MM.1S (cell line): ENCODE data around the gene LEUTX.

ENCODE experiments used
- DNase-seq: peaks from one replicate; pipeline ENCODE4 v3.0.0-alpha.2; 2015
- H2AFZ ChIP-seq: fragments of 300-600 bp; sonication (generic); 2 replicates; pipeline ENCODE4 v1.6.0; 2016; ENCODE audit warnings: antibody characterized with exemption, low read length
- H3F3A ChIP-seq: fragments of 300-600 bp; sonication (generic); 2 replicates; pipeline ENCODE4 v1.6.1; 2016; ENCODE audit warnings: mild to moderate bottlenecking, antibody characterized with exemption, low read length, moderate library complexity, mixed read lengths; ENCODE audit not compliant: insufficient read depth
- H3K27ac ChIP-seq: fragments of 300-600 bp; sonication (generic); 2 replicates; pipeline ENCODE4 v1.5.1; 2016; ENCODE audit warnings: mild to moderate bottlenecking, low read length
- H3K27me3 ChIP-seq: fragments of 300-600 bp; sonication (generic); replicated peaks from 2 replicates; pipeline ENCODE4 v1.6.0; 2016; ENCODE audit warnings: low read length; ENCODE audit not compliant: insufficient read depth
- H3K36me3 ChIP-seq: fragments of 300-600 bp; sonication (generic); replicated peaks from 2 replicates; pipeline ENCODE4 v1.6.1; 2016; ENCODE audit warnings: mild to moderate bottlenecking, low read length, mixed read lengths; ENCODE audit not compliant: insufficient read depth
- H3K4me1 ChIP-seq: fragments of 300-600 bp; sonication (generic); 2 replicates; pipeline ENCODE4 v1.6.1; 2016; ENCODE audit warnings: low read length, mixed read lengths
- H3K4me2 ChIP-seq: fragments of 300-600 bp; sonication (generic); 2 replicates; pipeline ENCODE4 v1.6.0; 2016; ENCODE audit warnings: low read depth, low read length
- H3K4me3 ChIP-seq: fragments of 300-600 bp; sonication (generic); 2 replicates; pipeline ENCODE4 v1.5.1; 2016; ENCODE audit warnings: low read length, mixed read lengths
- H3K79me2 ChIP-seq: fragments of 300-600 bp; sonication (generic); 2 replicates; pipeline ENCODE4 v1.6.1; 2016; ENCODE audit warnings: mixed run types, low read length, mixed read lengths
- H3K9ac ChIP-seq: fragments of 300-600 bp; sonication (generic); 2 replicates; pipeline ENCODE4 v1.6.1; 2016; ENCODE audit warnings: low read length, mixed read lengths
- H3K9me2 ChIP-seq: fragments of 300-600 bp; sonication (generic); replicated peaks from 2 replicates; pipeline ENCODE4 v1.6.1; 2016; ENCODE audit warnings: mild to moderate bottlenecking, low read length, mixed read lengths; ENCODE audit not compliant: insufficient read depth
- H3K9me3 ChIP-seq: fragments of 300-600 bp; sonication (generic); replicated peaks from 2 replicates; pipeline ENCODE4 v1.6.1; 2016; ENCODE audit warnings: mild to moderate bottlenecking, low read length, mixed read lengths; ENCODE audit not compliant: insufficient read depth
- H4K20me1 ChIP-seq: fragments of 300-600 bp; sonication (generic); 2 replicates; pipeline ENCODE4 v1.6.1; 2016; ENCODE audit warnings: mild to moderate bottlenecking, low read length, moderate library complexity, mixed read lengths; ENCODE audit not compliant: insufficient read depth
- CTCF ChIP-seq: fragments of 300-600 bp; sonication (generic); IDR thresholded peaks from 2 replicates; pipeline ENCODE4 v1.5.1; 2016; ENCODE audit warnings: antibody characterized with exemption, low read length, mixed read lengths
- EZH2 ChIP-seq: fragments of 300-600 bp; sonication (generic); optimal IDR thresholded peaks from 2 replicates; pipeline ENCODE3; 2017; ENCODE audit warnings: low read depth, mild to moderate bottlenecking, antibody characterized with exemption, low read length, mixed read lengths
- EZH2phosphoT487 ChIP-seq: fragments of 300-600 bp; sonication (generic); IDR thresholded peaks from 2 replicates; pipeline ENCODE4 v1.6.1; 2018; ENCODE audit warnings: antibody characterized with exemption, low read length

The LEUTX gene

GRCh38 chr19:39827216-39827615 is 48.6 kb downstream of the LEUTX start:
- Histone ChIP-seq H3K9me3 (no peaks in the 10 kb centered on the region), H3F3A (0 out of 2 replicates have a peak, but pooled peaks cover 6% of the 10 kb centered on the region), H3K4me2 (no peak overlapping the region), H3K9ac (no peak overlapping the region), H3K27me3 (no peaks in the 10 kb centered on the region), H3K4me1 (peaks cover 6% of the 10 kb centered on the region; the same call in 1 of the 2 replicates), H3K36me3 (no peaks in the 10 kb centered on the region), H3K4me3 (no peak overlapping the region), H3K9me2 (no peaks in the 10 kb centered on the region), H3K79me2 (peaks cover 7% of the 10 kb centered on the region; the same call in 1 of the 2 replicates), H2AFZ (no peak overlapping the region), H4K20me1 (no peaks in the 10 kb centered on the region), H3K27ac (no peak overlapping the region)
- TF ChIP-seq CTCF (no peak), EZH2phosphoT487 (no peak), EZH2 (no peak)
- no peak for DNase-seq

GRCh38 chr19:39828015-39828653 is 49.5 kb downstream of the LEUTX start:
- Histone ChIP-seq H3K27me3 (no peaks in the 10 kb centered on the region), H3K36me3 (no peaks in the 10 kb centered on the region), H3K9me3 (no peaks in the 10 kb centered on the region), H3K4me2 (no peak overlapping the region), H4K20me1 (no peaks in the 10 kb centered on the region), H3K4me3 (no peak overlapping the region), H2AFZ (no peak overlapping the region), H3K79me2 (peaks cover 13% of the 10 kb centered on the region; the same call in 1 of the 2 replicates), H3K9me2 (no peaks in the 10 kb centered on the region), H3K4me1 (peaks cover 13% of the 10 kb centered on the region), H3F3A (0 out of 2 replicates have a peak, but pooled peaks cover 6% of the 10 kb centered on the region), H3K9ac (no peak overlapping the region), H3K27ac (no peak overlapping the region)
- no peak for TF ChIP-seq CTCF
- no peak for DNase-seq

GRCh38 chr19:39828654-39829032 is 50.0 kb downstream of the LEUTX start:
- Histone ChIP-seq H3K36me3 (no peaks in the 10 kb centered on the region), H3K27ac (no peak overlapping the region), H3K79me2 (peaks cover 11% of the 10 kb centered on the region; the same call in 1 of the 2 replicates), H3F3A (0 out of 2 replicates have a peak, but pooled peaks cover 6% of the 10 kb centered on the region), H3K27me3 (no peaks in the 10 kb centered on the region), H3K9me3 (no peaks in the 10 kb centered on the region), H3K4me3 (no peak overlapping the region), H2AFZ (no peak overlapping the region), H3K9ac (no peak overlapping the region), H3K4me2 (no peak overlapping the region), H3K9me2 (no peaks in the 10 kb centered on the region), H3K4me1 (peaks cover 13% of the 10 kb centered on the region), H4K20me1 (no peaks in the 10 kb centered on the region)
- TF ChIP-seq EZH2phosphoT487 (no peak), CTCF (no peak), EZH2 (no peak)
- no peak for DNase-seq
